Activated T-cell treated with anti-CD3 and anti-CD28 coated beads, Interleukin-2, amount 50 U/mL, for 24 hours (primary cell): ENCODE data around the gene SPSB1.

Experiments
- DNase-seq: peaks from one replicate; pipeline ENCODE4 v3.0.0-alpha.2; 2020
- H3K27ac Mint-ChIP-seq: 2 replicates; pipeline ENCODE4 v1.8.0; 2020; ENCODE audit warnings: mild to moderate bottlenecking, mixed read lengths
- H3K27me3 Mint-ChIP-seq: 2 replicates; pipeline ENCODE4 v1.8.0; 2020; ENCODE audit warnings: mixed read lengths
- H3K36me3 Mint-ChIP-seq: 2 replicates; pipeline ENCODE4 v1.8.0; 2020; ENCODE audit warnings: low read depth, mixed read lengths
- H3K4me1 Mint-ChIP-seq: 2 replicates; pipeline ENCODE4 v1.8.0; 2020; ENCODE audit warnings: low read depth, mixed read lengths
- H3K4me3 Mint-ChIP-seq: 2 replicates; pipeline ENCODE4 v1.8.0; 2020; ENCODE audit warnings: mild to moderate bottlenecking, moderate library complexity, mixed read lengths
- H3K9me3 Mint-ChIP-seq: 2 replicates; pipeline ENCODE4 v1.8.0; 2020; ENCODE audit warnings: mixed read lengths

The SPSB1 gene

DNA sequence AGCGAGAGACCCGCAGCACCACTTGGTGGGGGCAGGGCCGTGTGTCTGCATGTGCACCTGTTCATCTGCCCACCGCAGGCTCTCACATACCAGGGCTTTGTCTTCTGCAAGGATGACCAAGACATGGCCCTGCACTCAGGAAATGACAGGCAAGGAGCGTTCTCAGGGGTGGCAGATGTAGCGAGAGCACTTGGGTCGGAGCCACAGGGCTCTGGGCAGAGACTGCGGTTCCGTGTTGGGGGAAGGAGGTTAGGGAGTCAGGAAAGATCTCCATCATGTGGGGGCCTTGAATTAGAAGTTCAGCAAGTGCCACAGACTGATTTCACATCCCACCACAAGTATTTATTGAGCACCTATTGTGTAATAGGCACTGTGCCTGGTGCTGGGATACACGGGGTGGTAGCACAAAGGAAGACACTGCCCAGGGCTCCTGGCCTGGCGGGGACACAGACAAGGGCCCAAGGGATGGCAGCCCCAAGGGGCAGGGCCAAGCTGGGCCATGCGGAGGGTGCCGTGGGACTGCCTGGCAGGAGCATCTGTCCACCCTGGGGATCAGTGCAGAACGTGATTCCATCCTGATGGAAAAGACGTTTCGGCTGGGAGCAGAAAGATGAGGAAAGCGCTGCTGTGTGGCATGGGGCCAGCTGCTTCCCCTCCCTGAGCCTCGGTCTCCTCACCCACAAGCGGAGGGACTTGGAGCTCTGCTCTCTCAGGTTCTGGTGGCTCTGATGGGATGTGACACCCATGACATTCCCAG lies 11.4 kb upstream of the SPSB1 start:
- H3K27me3 Mint-ChIP-seq, result no peaks in the 10 kb centered on the region
- H3K27ac Mint-ChIP-seq, result no peak overlapping the region
- H3K36me3 Mint-ChIP-seq, result no peaks in the 10 kb centered on the region
- no peak overlapping the region for H3K4me3 Mint-ChIP-seq
- H3K4me1 Mint-ChIP-seq, result peaks cover 45% of the 10 kb centered on the region
- no peaks in the 10 kb centered on the region for H3K9me3 Mint-ChIP-seq
- DNase-seq, result no peak

- no peaks in the 10 kb centered on the region for H3K27me3 Mint-ChIP-seq
- H3K9me3 Mint-ChIP-seq, result peaks cover under 1% of the 10 kb centered on the region
- H3K4me3 Mint-ChIP-seq, result no peak overlapping the region
- no peak for DNase-seq
- H3K36me3 Mint-ChIP-seq, result no peaks in the 10 kb centered on the region
- peaks cover 44% of the 10 kb centered on the region for H3K4me1 Mint-ChIP-seq
- H3K27ac Mint-ChIP-seq, result no peak overlapping the region
These were observed 10.6 kb upstream of the SPSB1 start for GRCh38 chr1:9281908-9282695.

DNA sequence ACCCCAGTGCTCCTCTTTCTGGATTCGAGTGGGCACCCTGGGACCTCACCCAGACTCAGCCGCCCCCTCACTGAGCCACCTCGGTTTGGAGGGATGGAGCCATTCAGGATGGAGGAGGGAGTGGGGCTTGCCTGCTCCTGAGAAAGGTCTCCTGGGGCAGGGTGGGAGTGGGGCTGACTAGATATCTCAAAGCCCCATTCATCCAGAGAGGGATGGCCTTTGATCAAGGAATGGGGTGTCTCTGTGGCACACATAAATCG lies 10.1 kb upstream of the SPSB1 start:
- H3K4me3 Mint-ChIP-seq, result no peak overlapping the region
- no peaks in the 10 kb centered on the region for H3K36me3 Mint-ChIP-seq
- no peak for DNase-seq
- H3K9me3 Mint-ChIP-seq, result peaks cover 3% of the 10 kb centered on the region
- H3K27ac Mint-ChIP-seq, result no peak overlapping the region
- no peaks in the 10 kb centered on the region for H3K27me3 Mint-ChIP-seq
- H3K4me1 Mint-ChIP-seq, result peaks cover 44% of the 10 kb centered on the region

DNA sequence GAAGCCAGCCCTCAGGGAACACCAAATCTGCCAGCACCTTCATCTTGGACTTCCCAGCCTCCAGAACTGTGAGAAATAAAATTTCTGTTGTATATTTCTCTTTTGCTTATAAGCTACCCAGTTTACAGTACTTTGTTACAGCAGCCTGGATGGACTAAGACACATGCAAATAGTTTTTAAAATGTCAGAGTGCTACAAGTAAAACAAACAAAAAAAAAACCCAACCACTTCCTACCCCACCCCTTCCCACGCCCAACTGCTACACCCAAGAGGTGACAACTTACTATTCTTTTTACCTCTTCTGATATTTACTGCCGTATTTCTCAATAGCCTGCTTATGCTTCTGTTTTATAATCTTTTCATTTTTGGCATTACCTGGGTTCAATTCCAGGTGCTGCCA lies 8.6 kb upstream of the SPSB1 start:
- no peak overlapping the region for H3K27ac Mint-ChIP-seq
- DNase-seq, result no peak
- H3K27me3 Mint-ChIP-seq, result no peaks in the 10 kb centered on the region
- no peaks in the 10 kb centered on the region for H3K36me3 Mint-ChIP-seq
- H3K9me3 Mint-ChIP-seq, result peaks cover 10% of the 10 kb centered on the region
- H3K4me1 Mint-ChIP-seq, result peaks cover 41% of the 10 kb centered on the region
- H3K4me3 Mint-ChIP-seq, result no peak overlapping the region

DNA sequence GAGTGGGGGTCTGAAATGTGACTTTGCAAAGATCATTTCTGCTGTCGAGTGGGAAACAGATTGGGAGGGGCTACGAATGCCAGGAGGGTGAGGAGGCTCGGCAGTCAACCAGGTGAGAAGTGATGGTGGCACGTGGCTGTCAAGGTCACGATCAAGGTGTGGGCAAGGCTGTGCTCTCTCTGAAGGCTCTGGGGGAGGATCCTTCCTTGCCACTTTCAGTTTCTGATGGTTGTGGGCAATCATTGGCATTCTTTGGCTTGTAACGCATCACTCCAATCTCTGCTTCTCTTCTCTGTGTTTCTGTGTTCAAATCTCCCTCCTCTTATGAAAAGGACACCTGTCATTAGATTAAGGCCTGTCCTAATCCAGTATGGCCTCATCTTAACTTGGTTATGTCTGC lies 6.1 kb upstream of the SPSB1 start:
- no peak for DNase-seq
- H3K27ac Mint-ChIP-seq, result no peak overlapping the region
- H3K9me3 Mint-ChIP-seq, result peaks cover 11% of the 10 kb centered on the region
- H3K4me1 Mint-ChIP-seq, result peaks cover 34% of the 10 kb centered on the region
- peaks cover under 1% of the 10 kb centered on the region for H3K27me3 Mint-ChIP-seq
- H3K4me3 Mint-ChIP-seq, result no peak overlapping the region
- no peaks in the 10 kb centered on the region for H3K36me3 Mint-ChIP-seq

- Mint-ChIP-seq H3K36me3 (no peaks in the 10 kb centered on the region), H3K27ac (no peak overlapping the region), H3K27me3 (peaks cover 4% of the 10 kb centered on the region), H3K9me3 (peaks cover 11% of the 10 kb centered on the region), H3K4me1 (peaks cover 18% of the 10 kb centered on the region), H3K4me3 (no peak overlapping the region)
- DNase-seq, result peak; percentile 89
These were observed 3.6 kb upstream of the SPSB1 start for GRCh38 chr1:9289090-9289534.

DNA sequence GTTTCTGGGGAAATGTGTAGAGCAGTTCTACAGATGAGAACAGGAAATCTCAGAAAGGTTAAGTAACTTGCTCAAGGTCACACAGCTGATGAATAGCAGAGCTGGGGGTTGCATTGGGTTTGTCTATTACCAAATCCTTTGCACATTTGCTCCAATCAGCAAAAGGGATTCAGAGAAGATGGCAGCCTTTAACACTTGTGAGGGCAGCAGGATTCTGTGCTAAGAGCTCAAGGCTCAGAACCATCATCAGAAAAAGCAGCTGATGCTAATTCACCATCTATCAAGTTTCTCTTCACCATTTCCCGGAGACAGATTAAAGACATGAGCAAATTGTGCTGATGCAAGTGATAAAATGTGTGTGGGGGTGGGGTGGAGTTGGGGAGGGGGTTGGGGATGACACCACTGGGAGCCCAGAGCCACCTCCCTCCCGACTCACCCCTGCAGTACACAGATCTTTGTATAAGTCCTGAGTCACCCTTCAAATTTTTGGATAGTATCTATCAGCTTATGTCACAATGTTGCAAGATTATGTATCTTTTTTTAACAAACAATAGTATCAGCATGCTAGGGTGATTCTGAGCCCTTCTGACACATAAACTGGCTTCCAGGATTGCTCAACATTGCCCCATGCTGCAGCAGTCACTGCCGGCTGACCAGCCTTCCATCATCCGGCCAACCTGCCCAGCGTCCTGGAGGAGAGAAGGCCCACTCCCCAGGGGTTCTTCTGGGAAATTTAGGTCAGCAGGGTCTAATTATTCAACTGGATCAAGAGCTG lies 2.8 kb upstream of the SPSB1 start:
- peaks cover 11% of the 10 kb centered on the region for H3K9me3 Mint-ChIP-seq
- no peak overlapping the region for H3K27ac Mint-ChIP-seq
- peaks cover 14% of the 10 kb centered on the region for H3K4me1 Mint-ChIP-seq
- no peak for DNase-seq
- no peaks in the 10 kb centered on the region for H3K36me3 Mint-ChIP-seq
- H3K4me3 Mint-ChIP-seq, result no peak overlapping the region
- peaks cover 4% of the 10 kb centered on the region for H3K27me3 Mint-ChIP-seq

DNA sequence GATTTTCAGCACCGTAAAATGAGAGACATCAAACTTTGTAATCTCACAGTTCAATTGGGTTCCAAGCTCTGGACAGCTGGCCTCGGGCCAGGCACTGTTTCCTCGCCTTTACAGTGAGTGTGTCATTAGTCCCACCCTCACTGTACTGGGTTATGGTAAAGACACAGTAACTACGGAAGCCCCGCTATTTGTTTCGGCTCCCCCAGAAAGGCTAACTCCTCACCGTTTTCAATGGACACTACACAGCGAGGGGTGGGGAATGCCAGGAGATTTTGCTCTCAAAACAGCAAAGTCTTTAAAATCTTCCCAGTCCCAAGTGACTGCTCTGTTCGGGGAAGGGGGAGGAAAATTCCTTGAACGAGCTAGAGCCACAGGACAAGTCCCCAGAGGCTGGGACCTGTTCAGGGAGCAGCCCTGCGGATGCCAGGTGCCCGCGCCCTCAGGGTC lies 757 bp upstream of the SPSB1 start:
- Mint-ChIP-seq H3K36me3 (no peaks in the 10 kb centered on the region), H3K4me3 (peak overlapping the region; percentile 55), H3K27me3 (peaks cover 4% of the 10 kb centered on the region), H3K27ac (no peak overlapping the region), H3K4me1 (peaks cover 14% of the 10 kb centered on the region), H3K9me3 (peaks cover 11% of the 10 kb centered on the region)
- DNase-seq, result no peak

DNA sequence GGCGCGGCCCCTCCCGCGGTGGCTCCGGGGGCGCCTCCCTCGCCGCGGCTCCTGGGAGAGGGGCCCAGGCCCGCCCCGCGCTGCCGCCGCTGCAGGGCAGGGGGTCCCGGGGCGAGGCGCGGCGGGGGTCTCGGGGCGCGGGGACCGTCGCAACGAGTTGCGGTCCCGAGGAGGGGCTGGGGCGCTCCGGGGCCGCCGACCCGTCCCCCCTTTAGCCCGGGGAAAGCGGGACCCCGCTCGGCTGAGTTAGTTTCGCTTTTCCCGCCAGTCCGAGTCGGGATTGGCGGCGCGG lies 493 bp downstream of the SPSB1 start:
- peaks cover 14% of the 10 kb centered on the region for H3K4me1 Mint-ChIP-seq
- H3K9me3 Mint-ChIP-seq, result peaks cover 5% of the 10 kb centered on the region
- H3K27ac Mint-ChIP-seq, result no peak overlapping the region
- H3K4me3 Mint-ChIP-seq, result no peak overlapping the region
- no peak for DNase-seq
- peaks cover 4% of the 10 kb centered on the region for H3K27me3 Mint-ChIP-seq
- no peaks in the 10 kb centered on the region for H3K36me3 Mint-ChIP-seq

DNA sequence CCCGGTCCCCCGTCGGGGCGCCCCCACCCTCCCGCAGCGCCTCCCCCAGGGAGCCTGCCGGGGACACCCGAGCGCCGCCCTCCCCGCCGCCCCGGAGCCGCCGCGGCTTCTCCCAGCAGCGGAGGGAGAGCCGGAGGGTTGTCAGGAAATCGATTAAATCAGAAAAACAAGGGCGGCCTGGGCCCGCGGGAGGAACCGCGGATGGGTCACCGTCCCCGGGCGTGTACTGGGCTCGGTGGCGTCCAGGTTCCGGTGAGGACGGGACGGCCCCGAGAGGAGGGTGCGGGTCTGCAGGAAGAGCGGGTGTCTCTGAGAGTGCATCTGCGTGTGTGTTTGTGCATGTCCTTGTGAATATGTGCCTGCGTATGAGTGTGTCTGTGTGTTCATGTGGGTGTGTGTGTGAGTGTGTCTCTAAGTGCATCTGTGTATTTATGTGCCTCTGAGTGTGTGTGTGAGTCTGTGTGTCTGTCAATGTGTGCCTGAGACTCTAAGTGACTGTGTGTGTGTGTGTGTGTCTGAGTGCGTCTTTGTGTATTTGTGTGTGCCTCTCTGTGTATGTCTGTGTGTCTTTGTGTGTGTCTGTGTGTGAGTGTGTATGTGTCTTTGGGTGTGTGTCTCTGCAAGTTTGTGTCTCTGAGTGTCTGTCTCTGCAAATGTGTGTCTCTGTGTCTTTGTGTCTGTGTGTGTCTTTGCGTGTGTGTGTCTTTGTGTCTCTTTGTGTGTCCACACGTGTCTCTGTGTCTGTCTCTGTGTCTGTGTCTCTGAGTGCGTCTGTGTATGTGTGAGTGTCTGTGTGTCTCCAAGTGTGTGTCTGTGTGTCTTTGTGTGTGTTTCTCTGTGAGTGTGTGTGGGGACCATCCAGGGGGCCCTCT lies 1.1 kb downstream of the SPSB1 start:
- H3K27ac Mint-ChIP-seq, result no peak overlapping the region
- H3K36me3 Mint-ChIP-seq, result no peaks in the 10 kb centered on the region
- peak; percentile 68 for DNase-seq
- no peak overlapping the region for H3K4me3 Mint-ChIP-seq
- peaks cover 4% of the 10 kb centered on the region for H3K27me3 Mint-ChIP-seq
- peaks cover 14% of the 10 kb centered on the region for H3K4me1 Mint-ChIP-seq
- peaks cover 4% of the 10 kb centered on the region for H3K9me3 Mint-ChIP-seq

DNA sequence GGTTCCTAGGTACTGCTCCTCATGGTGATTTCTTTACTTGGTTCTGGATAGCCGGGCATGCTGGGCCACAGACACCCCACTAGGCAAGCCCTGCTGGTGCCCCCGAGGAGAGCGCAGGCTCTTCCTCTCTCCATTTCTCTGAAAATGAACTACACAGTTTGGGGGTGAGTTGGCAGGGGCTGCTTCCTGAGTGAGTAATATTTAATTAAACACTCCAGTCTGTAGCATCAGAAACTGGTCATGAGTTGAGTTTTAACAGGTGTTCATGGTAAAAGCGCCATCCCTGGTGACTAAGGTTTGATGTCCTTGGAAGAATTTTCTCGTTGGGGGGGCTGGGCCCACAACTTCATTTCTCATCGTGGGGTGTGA lies 1.7 kb downstream of the SPSB1 start:
- no peaks in the 10 kb centered on the region for H3K36me3 Mint-ChIP-seq
- H3K9me3 Mint-ChIP-seq, result no peaks in the 10 kb centered on the region
- peaks cover 4% of the 10 kb centered on the region for H3K27me3 Mint-ChIP-seq
- peaks cover 11% of the 10 kb centered on the region for H3K4me1 Mint-ChIP-seq
- peak; percentile 51 for DNase-seq
- peak overlapping the region; percentile 71 for H3K27ac Mint-ChIP-seq
- H3K4me3 Mint-ChIP-seq, result no peak overlapping the region

DNA sequence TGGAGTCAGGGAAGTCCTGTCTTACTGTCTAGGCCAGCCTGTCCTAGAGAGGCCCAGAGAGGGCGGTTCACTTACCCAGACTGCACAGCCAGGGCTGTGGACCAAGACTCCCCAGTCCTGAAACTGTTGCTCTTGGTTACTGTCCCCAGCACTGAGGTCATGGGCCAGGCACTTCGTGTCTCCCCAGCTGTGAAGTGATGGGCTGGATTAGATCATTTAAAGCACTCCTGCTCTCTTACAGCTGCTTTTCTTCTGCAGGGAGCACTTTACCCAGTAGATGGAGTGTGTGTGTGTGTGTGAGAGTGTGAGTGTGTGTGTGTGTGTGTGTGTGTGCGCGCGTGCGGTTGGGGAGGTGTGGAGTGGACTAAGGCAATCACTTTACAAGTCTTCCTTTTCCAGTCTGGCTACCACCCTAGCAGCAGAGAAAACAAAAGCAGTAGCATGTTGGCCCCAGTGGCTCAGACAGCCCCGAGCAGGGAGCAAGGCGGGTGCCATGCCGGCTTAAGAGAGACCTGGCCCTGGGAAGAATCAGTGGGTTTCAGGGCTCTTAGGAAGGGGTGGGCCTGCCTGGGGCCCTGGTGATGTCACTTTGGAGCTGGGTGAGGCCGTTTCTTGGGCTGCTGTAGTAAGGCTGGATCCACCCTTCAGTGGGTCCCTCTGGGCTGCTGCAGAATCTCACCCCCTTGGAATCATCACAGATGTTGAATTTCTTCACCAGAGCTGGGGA lies 2.4 kb downstream of the SPSB1 start:
- Mint-ChIP-seq H3K9me3 (no peaks in the 10 kb centered on the region), H3K27me3 (peaks cover 4% of the 10 kb centered on the region), H3K27ac (peak overlapping the region; percentile 71), H3K36me3 (no peaks in the 10 kb centered on the region), H3K4me3 (no peak overlapping the region), H3K4me1 (peaks cover 6% of the 10 kb centered on the region)
- no peak for DNase-seq

DNA sequence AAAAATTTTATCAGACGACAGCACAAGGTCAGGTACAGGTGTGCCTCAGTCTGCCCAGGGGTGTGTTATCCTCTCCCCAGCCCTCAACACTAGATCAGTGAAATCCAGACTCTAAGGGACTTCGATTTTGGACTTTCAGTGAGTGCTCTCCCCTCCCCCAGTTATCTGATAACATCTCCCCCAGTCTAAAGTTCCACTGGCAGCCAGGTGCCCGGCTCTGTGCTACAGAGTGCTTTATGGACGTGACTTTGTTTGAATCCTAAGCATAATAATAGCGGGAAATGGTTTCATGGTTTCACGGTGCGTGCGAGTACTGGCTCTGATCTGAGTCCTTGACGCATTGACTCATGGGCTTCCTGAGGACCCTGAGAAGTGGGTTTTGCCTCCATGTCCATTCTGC lies 3.2 kb downstream of the SPSB1 start:
- peaks cover 4% of the 10 kb centered on the region for H3K27me3 Mint-ChIP-seq
- no peaks in the 10 kb centered on the region for H3K36me3 Mint-ChIP-seq
- H3K9me3 Mint-ChIP-seq, result no peaks in the 10 kb centered on the region
- peaks cover 8% of the 10 kb centered on the region for H3K4me1 Mint-ChIP-seq
- no peak for DNase-seq
- peak overlapping the region; percentile 30 for H3K27ac Mint-ChIP-seq
- peak overlapping the region; percentile 6 for H3K4me3 Mint-ChIP-seq

DNA sequence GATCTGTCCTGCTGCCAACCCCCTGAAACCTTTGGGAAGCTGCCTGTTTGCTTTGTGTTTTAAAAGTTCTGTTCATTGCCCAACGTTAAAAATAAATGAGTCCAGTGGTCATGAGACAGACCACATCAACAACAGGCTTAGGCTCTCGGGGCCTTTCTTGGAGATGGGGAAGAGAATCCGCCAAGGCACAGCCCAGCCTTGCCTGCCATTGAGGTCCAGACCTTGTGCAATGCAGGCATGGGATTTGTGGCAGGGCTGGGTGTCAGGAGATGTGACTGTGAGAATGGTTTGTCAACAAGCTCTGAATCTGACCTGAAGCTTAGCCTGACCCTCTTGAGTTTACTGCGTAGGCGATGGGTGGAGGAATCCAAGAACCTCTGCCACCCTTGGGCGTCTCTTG lies 4.2 kb downstream of the SPSB1 start:
- no peak overlapping the region for H3K4me3 Mint-ChIP-seq
- H3K9me3 Mint-ChIP-seq, result no peaks in the 10 kb centered on the region
- H3K27me3 Mint-ChIP-seq, result peaks cover under 1% of the 10 kb centered on the region
- peaks cover 9% of the 10 kb centered on the region for H3K4me1 Mint-ChIP-seq
- no peaks in the 10 kb centered on the region for H3K36me3 Mint-ChIP-seq
- no peak overlapping the region for H3K27ac Mint-ChIP-seq
- DNase-seq, result no peak
